Left lobe of liver (tissue), 2 donors: ENCODE results near the gene SUCNR1. TPM values are rescaled to one million over a fixed set of nuclear protein-coding genes. Genes with fewer than 3 reads are reported as not detected.
"Not testable (repeated sequence)": the region's sequence is repeated elsewhere in the genome, so short reads cannot be mapped to it uniquely, and the experiment has no call there.

Experiments used
- ATAC-seq: fragments of 200-7000 bp; cut with Tn5 transposase; one replicate; pipeline ENCODE4 v1.9.1; 2020; ENCODE audit warnings: mild to moderate bottlenecking, moderate library complexity
- DNase-seq: peaks from one replicate; pipeline ENCODE4 v3.0.0-alpha.2; 2020; ENCODE audit warnings: low spot score
- total RNA-seq: library from RNA; stranded (reverse); gene quantifications from one replicate; pipeline ENCODE4 v1.2.1, GENCODE V29; 2021
- donor health status: DM: no; HTN: no; CAD: no; lungs with moderate emphysema.
- donor health status: DM: no; HTN: yes; CAD: no.

Gene SUCNR1, protein sequence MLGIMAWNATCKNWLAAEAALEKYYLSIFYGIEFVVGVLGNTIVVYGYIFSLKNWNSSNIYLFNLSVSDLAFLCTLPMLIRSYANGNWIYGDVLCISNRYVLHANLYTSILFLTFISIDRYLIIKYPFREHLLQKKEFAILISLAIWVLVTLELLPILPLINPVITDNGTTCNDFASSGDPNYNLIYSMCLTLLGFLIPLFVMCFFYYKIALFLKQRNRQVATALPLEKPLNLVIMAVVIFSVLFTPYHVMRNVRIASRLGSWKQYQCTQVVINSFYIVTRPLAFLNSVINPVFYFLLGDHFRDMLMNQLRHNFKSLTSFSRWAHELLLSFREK
- total RNA-seq = 1.8 TPM

DNA sequence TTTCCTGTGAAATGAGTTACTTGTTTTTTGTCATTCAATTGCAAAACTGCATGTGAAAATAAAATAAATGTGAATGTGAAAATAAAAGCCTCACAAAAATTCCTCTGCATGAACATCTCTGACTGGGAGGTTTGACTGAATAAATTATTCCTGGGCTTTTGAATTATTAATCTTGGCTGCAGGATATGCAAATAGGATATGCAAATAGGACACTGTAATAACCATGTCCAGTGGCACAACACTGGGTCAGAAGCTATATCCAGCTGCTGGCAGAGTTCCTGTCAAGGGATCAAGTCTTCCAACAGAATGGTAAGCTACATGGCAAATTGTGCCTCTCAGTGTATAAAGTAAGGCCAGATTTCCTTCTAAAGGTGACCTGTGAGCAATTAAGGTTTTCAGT lies at the start of gene SUCNR1:
Gene SUCNR1, plus strand, starts transcription at position 246 of the 400 bp plus-strand sequence. CDS start 6,250 bp downstream, outside the sequence.
- peak; percentile 33 for ATAC-seq
- DNase-seq = no peak

DNA sequence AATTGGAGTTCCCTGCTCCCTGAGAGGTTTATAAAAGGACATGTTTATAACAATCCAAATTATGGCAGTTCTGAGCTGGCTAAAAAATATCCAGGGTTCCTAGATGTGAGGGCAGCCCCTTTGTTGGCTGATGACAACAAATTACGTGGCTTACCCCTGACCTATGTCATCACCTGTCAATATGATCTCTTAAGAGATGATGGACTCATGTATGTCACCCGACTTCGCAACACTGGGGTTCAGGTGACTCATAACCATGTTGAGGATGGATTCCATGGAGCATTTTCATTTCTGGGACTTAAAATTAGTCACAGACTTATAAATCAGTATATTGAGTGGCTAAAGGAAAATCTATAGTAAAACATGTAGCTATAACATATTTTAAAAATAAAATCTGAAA lies 45.6 kb upstream of the SUCNR1 start:
- ATAC-seq (no peak), DNase-seq (no peak)

DNA sequence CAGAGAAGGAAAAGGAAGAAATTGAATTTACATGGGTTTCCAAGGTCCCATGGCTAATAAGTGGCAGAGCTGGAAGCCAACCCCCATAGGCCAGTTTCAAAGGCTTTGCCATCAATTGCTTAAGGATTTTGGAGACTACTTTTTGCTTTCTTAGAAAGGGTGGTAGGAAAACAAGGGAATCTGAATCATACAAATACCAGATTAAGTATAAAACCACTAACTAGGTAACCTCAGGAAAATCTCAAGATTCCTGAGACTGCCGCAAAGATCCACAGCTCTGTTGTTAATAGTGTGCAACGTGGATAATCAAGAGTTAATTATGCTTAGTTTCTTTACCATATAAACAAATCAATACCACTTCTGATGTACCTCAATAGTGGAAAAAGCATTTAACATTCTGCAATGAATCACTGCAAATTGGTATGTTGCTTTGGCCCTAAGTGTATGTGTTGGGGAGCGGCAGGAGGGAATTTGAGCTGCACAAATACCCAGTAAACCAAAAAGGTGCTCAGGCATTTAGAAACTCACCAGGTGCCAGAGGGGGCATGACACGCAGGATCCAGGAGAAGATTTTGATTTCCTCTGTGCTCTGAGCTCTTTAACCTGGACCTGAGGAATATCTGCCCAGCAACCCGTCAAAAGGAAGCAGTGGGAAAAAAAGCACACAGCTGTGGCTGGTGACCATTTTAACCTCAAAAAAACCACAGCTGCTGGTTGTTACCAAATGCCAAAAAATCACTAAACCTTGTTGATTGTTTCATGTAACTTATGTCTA lies 37.5 kb upstream of the SUCNR1 start:
- no peak for DNase-seq
- ATAC-seq = no peak

DNA sequence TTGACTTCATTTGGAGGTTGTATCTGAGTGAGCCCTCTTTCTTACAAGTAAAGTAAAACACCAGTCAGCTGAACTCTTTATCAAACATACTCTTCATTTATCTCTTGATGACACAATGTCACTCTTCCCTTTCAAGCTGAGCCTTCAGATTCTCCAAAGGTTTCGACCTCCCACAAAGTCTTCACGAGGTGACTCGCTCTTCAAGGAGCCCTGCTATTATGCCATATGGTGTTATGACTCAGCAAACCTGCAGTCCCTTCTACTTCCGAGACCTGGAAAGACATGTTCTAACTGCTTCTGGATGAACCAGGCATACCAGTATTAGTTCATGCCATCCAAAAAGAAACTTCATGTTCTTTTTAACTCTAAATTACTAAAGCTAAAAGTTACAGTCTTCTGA lies 36.4 kb upstream of the SUCNR1 start:
- peak; percentile 15 for ATAC-seq
- no peak for DNase-seq

DNA sequence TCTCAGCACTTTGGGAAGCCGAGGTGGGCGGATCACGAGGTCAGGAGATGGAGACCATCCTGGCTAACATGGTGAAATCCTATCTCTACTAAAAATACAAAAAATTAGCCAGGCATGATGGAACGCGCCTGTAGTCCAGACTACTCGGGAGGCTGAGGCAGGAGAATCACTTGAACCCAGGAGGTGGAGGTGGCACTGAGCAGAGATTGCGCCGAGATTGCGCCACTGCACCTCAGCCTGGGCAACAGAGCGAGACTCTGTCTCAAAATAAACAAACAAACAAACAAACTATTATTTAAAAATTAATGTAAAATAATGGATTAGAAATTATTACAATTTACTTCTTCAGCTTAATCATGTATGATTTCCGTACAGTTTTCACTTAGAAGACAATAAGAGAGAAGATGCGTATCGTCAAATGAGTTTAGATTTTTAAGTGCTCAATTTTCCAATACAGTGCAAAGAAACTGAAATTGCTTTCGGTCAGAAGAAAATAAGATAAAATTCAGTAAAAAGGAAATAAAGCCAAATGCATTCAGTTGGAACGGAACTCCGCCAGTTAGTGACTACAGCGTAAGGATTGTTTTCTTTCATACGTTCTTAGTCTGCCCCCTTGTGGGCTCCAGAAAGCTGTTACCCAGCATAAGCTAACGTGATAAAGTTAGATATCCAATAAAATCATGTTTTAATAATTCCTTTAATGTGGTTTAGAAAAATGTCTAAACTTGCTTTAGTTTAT lies 34.7 kb upstream of the SUCNR1 start:
- DNase-seq (no peak), ATAC-seq (peak; percentile 91)

DNA sequence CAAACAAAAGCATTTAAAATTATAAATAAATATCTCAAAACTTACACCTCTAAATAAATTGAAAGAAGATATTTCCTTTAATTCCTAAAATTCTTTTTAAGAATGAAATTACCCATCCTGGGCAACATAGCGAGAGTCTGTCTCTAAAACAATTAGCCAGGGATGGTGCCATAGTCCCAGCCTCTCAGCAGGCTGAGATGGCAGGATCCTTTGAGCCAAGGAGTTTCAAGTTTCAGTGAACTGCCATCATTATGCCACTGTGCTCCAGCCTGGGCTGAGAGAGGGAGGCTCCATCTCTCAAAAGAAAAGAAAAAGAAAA lies 34.2 kb upstream of the SUCNR1 start:
- ATAC-seq (no peak), DNase-seq (no peak)

DNA sequence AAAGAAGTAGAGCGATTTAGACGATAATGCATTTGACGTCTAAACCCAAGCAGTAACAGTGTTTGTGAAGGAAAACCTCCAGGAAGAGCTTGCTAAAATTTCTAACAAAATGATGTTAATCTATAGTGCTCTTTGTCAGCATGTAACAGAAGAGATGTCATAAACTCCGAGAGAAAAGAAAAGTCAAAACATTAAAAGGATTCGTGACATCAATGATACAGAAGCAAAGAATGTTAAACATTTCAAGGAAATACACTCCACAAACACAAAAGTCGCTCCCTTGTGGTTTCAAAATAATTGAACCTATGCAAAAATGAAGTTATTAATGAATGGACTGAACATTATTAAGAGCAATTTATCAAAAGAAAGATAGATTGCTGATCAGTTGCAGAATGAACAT lies 31.6 kb upstream of the SUCNR1 start:
- no peak for ATAC-seq

DNA sequence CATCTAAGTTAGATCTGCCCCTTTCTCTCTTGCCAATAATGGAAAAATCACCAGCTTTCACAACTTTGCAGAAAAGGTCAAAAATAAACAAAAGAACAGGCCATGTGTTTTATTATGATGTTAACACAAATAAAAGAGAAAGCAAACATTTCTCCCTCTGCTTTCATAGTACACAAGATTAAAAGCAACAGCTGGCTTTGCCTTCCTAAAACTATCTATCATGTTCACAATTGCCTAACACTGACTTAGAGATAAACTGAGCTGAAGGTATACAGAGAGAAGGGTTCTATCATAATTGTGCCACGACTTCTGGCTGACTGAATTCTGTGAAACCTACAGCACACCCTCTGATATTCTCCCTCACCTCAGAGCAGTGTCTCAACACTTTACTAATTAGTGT lies 30.2 kb upstream of the SUCNR1 start:
- no peak for DNase-seq
- peak; percentile 79 for ATAC-seq

More for the DNA sequence above, 31.6 kb upstream of the SUCNR1 start:
- no peak for DNase-seq

DNA sequence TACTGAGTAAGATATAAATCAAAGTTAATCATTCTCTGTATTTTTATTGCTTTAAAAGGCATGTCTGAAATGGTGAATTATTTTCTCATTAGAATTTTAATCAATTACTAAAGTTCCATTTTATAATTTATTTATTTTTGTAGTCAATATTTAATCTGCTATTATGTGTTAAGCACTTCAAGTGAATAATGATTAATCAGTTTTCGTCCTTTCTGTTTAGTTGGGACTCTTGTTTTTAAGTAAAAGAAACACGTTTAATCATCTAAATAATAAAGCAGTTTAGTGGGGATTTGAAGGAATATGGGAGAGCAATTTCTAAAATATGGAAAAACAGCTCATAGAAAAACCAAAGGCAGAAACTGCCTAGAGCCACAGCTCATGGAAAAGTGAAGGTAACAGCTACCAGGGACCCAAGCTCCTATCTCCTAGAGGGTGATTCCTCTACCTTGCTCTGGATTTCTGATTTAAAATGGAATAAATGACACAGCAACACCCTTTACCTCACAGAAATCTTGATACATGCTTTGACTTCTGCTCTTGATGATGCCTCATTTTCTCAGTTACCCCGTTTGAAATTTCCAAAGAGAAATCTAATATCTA lies 28.0 kb upstream of the SUCNR1 start:
- DNase-seq (no peak), ATAC-seq (peak; percentile 69)

DNA sequence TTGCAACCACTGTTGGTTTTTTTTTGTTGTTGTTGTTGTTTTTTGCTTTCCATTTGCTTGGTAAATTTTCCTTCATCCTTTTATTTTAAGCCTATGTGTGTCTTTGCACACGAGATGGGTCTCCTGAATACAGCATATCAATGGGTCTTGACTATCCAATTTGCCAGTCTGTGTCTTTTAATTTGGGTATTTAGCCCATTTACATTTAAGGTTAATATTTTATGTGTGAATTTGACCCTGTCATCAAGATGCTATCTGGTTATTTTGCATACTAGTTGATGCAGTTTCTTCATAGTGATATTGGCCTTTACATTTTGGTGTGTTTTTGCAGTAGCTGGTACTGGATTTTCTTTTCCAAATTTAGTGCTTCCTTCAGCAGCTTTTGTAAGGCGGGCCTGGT lies 23.4 kb upstream of the SUCNR1 start:
- DNase-seq, ATAC-seq: not testable (repeated sequence)

DNA sequence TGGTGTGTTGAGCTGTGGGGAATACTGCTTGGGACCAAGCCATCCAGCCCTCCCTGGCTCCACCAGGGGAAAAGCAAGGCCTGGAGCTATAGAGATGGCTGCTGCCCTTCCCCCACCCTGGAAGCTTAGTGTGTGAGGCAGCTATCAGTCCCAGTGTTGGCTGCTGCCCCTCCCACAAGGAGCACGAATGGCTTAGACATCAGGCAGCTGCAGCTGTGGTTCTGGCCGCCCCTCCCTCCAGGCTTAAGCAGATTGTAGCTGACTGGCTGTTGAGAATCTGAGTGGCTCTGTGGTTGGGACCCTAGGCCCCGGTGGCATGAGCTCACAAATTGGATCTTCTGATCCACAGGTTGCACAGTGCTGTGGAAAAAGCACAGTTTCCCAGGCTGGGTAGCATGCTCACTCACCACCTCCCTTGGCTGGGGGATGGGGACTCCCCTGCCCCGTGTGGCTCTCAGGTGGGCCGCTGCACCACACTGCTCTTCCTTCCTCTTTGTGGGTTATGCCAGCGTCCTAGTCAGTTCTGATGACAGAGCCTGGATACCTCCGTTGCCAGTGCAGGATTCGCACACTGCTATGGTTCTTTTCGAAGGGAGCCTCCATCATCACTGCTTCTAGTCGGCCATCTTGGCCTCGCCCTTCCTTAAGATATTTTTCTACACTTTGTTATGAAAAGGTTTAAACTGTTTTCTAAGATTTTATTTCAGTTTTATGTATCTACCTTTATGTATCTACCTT lies 21.2 kb upstream of the SUCNR1 start:
- DNase-seq (no peak), ATAC-seq (no peak)

DNA sequence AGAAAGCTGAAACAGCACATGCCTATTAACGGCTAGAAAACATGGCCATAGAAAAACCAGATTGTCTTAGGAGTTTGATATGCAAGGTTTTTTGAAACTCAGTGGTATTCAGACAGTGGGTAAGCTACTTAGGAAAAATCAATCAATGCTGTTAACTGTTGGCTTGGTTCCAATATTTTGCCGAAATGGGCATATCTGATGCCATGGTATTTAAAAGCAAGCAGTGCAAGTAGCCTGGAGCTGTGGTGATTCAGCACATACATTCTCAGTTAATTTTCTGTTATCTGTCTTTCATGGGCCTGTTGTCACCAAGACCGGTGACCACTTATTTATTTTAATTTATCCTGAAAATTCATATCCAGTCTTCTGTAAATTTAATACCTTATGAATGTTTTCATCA lies 17.3 kb upstream of the SUCNR1 start:
- no peak for ATAC-seq
- DNase-seq = no peak

DNA sequence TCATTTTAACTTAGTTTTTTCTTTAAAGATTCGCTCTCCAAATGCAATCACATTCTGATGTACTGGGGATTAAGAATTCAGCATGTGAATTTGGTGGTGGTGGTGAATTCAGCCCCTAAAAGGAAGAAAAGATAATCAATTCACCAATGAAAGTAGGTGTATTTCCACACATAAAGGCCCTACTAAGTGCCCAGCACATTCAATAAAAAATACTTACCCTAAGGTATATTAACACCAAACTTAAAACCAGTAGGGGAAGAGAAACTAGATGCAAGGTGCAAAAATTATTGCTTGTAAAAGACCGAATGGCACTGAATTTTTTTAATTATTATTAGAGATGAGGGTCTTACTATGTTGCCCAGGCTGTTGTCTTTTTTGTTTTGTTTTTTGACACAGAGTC lies 16.8 kb upstream of the SUCNR1 start:
- ATAC-seq (no peak), DNase-seq (no peak)

DNA sequence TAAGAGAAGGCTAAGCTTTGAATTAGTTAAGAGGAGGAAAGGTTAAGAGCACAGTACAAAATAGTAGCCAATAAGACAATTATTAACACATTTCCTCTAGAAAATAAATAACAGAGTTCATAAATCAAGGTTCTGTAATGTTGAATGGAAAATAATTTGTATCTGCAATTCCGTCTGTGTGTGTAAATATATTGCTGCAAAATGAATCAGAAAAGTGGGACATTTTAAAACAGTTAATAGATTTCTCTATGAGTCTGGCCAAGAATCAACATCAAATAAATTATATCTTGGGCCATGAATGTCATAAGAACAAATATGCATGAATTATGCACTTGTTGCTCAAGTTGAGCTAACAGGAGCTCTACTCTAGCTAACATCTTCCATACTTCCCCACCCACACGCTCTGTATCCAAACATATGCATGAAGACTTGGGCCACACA lies 14.2 kb upstream of the SUCNR1 start:
- DNase-seq (no peak), ATAC-seq (peak; percentile 73)

DNA sequence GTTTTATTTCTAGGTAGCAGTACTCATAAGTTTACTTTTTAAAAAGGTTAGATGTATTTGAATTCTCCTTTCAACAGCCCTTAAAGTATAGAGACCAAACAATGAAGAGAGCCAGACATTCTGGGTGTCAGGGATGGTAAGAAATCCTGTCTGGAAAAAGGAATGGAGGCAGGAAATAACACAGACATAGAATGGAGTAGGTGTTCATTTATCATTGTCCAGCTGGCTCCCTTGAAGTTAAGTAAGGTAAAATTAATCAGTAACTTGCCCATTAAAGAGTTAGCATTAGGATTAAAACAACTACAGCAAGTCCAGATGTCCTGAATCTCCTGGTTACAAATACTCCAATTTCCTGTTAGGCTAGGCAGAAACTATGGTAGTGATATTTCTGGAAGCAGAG lies 13.5 kb upstream of the SUCNR1 start:
- ATAC-seq = peak; percentile 88
- no peak for DNase-seq

DNA sequence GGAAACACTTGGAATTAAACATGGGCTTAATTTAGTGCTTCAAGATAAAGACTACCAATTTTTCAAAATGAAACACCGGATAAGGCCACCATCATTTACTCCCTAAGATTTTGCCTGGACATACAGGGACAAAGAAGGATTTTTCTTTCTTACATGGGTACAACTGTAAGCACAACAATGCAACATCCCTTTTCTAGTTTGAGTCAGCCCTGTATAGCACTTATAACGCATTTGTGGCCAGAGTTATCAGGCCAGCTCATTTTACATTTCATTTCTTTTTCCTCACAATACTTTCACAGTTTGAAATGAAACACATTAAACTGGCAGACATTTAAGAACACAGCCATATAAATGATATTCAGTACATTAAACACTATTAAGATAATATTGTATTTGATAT lies 9.8 kb upstream of the SUCNR1 start:
- DNase-seq (no peak), ATAC-seq (no peak)

DNA sequence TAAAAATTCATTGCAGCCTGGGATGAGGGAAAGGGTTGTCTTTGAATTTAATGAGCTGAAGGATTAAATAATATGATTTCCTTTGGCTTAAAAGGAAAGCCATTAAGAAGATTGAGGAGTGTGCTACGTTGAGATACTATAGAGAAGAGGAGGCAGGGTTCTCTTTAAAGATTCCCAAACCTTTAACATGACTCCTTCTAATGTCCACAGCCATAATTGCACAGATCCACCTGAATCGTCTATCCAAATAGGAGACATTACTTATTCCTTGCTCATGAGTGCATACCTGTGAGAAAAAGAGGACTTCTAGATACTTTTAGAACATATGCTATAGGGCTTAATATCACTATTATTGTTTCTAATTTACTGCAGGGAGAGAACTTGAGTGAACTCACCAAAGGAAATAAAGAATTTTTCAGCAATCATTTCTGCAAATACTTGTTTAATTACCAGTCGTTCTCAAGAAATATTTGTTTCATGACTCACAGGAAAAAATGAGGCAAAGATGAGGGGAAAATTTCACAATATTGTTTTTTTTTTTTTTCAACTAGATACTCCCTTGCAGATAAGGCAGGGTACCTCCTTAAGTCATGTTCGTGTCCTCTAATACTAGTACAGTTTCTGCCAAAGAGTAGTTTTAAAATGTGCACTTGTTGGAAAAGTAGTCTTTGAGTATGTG lies 8.9 kb upstream of the SUCNR1 start:
- ATAC-seq (no peak), DNase-seq (no peak)

DNA sequence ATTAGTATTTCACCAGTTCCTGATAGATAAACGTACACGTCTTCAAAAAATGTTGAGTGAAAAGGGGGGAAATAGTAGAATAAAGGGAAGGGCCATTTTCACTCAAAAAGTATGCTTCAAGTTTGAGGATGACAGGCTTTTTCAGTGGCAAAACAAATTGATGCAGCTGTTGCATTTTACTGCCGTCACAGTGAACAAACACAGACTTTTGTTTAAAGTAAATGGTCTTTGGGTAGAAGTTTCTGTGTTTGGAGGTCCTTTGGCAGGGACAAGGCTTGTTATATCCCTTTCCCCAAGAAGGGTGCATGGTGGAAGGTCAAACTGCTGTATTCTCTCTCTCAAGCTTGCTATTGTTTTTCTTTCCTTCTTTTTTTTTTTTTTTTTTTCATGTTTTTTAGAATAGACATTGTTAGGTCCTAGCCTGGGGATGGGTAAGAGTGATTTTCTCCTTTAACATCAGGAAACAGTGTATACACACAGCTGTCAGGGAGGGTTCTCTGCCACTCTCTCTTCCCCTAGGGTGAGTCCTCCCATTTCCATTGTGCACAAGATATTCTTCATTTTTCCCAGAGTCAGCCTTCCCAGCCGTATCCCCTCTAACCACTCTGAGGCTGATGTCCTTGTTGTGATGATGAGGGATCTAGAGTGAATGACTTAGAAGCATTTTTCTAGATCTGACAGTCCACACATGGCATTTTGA lies 6.6 kb upstream of the SUCNR1 start:
- ATAC-seq (no peak), DNase-seq (no peak)

DNA sequence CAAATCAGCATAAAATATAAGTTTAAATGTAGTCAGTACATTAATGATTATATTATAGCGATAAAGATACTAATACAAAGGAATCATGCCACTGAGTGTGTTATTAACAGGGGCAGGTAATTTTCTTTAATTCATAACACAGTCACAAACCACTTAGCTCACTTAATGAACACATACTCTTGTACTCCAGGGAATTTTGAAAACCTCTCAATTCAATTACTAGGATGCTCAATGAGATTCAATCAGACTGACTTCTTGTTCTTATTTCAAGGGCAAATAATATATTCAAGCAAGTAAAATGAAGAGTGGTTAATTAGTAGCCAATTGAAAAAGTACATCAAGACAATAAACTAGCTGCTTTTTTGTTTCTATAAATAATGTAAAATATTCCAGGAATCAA lies 5.8 kb upstream of the SUCNR1 start:
- no peak for ATAC-seq

DNA sequence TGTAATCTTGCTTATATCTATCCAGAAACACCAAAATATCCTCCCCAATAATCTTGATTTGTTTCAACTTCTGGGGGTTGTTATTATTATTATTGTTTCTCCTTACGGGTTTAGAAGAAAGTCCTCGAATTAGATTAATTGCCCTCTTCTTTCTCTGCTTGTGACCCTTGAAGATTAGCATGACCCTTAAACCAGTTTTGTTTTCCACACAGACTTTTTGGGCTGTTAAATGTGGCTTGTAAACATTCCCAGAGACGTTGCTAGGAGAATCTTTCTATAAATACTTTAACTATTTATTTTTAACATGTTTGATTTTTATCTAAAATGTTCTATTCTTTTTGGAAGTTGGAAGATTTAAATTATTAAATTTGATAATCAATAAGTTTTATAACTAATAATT lies 4.3 kb upstream of the SUCNR1 start:
- no peak for DNase-seq
- ATAC-seq = no peak

More for the DNA sequence above, 5.8 kb upstream of the SUCNR1 start:
- no peak for DNase-seq
